ENCODE results near the gene BPIFB4.

DNA sequence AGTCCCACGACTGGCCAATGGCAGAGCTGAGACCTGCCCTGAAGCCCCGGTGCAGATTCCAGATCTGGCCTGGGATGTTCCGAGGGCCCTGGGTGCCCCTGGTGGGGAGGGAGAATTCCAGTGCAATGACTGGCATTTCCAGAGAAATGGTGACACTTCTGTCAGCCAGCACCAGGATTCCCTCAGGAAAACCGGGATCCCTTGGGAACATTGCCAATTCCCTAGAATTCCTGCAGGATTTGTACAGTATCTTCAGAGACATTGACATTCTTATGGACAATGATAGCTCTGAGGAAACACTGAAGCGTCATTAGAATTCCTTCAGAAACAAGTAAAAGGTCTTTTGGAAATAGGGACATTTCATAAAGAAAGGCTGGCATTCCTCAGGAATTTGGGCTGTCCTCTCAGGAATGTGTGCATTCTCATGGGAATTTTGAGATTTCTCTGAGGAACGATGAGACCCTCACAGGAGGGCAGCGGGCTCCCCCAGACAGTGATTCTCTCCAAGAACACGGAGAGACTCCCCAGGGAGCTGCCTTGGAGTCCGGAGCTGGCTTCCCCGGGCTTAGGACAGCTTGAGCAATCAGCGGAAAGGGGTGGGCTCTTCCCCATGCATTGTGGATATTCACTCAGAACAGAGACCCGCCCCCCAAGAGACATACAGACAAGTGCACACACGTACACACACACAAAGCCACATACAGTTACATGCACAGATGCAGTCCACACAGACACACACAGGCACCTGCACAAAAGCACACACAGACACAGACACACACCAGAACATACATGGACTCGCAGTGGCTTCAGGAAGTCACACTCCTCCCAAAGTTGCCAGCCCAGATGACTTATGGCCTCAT, 53.3 kb downstream of the BPIFB4 start:
- TF ChIP-seq CTCF (IDR thresholded peaks at IDR 0.05; ENCODE audit: extremely low read depth in 1 of 2, insufficient read depth in 1 of 2, low read depth in 1 of 2, low read length in 2 of 2) (no peak), EZH2 (IDR thresholded peaks at IDR 0.05; ENCODE audit: borderline replicate concordance, low read depth, low read length, severe bottlenecking) (no peak), JUN (IDR thresholded peaks at IDR 0.05; ENCODE audit: borderline replicate concordance, insufficient read depth, insufficient read length, low read depth) (no peak), GATA2 (IDR thresholded peaks at IDR 0.05; ENCODE audit: insufficient read depth, insufficient read length, low read depth, low read length) (no peak)
